Stimulated activated CD4-positive, alpha-beta T cell treated with anti-CD3 and anti-CD28 coated beads, Interleukin-4, amount 100 ng/mL, for 4 hours (primary cell): ENCODE data around the gene ADAMTSL1.

Experiments
- DNase-seq, 2 experiments: peaks; one replicate each; pipeline ENCODE4 v3.0.0-alpha.2; 2020

ADAMTSL1 gene

GRCh38 chr9:18786911-18787650, 313.1 kb downstream of the ADAMTSL1 start:
- no peak for DNase-seq

GRCh38 chr9:18788256-18788655, 314.3 kb downstream of the ADAMTSL1 start:
- no peak for DNase-seq

GRCh38 chr9:18791074-18791473, 317.1 kb downstream of the ADAMTSL1 start:
- DNase-seq = no peak

GRCh38 chr9:18793122-18793521, 319.2 kb downstream of the ADAMTSL1 start:
- DNase-seq = no peak

- no peak for DNase-seq
Observed at GRCh38 chr9:18795947-18796671, 322.2 kb downstream of the ADAMTSL1 start.

- no peak for DNase-seq
Observed at GRCh38 chr9:18796696-18797270, 322.8 kb downstream of the ADAMTSL1 start.

GRCh38 chr9:18798106-18798505, 324.2 kb downstream of the ADAMTSL1 start:
- no peak for DNase-seq

- DNase-seq = no peak
Observed at GRCh38 chr9:18798508-18799290, 324.7 kb downstream of the ADAMTSL1 start.

GRCh38 chr9:18799428-18799827, 325.5 kb downstream of the ADAMTSL1 start:
- no peak for DNase-seq

- DNase-seq = no peak
Observed at GRCh38 chr9:18800579-18800978, 326.6 kb downstream of the ADAMTSL1 start.

- DNase-seq = no peak
Observed at GRCh38 chr9:18805386-18805785, 331.4 kb downstream of the ADAMTSL1 start.

GRCh38 chr9:18806232-18807080, 332.5 kb downstream of the ADAMTSL1 start:
- DNase-seq = no peak

GRCh38 chr9:18810581-18810980, 336.6 kb downstream of the ADAMTSL1 start:
- no peak for DNase-seq

GRCh38 chr9:18811171-18811570, 337.2 kb downstream of the ADAMTSL1 start:
- DNase-seq = no peak

- no peak for DNase-seq
Observed at GRCh38 chr9:18819418-18819817, 345.5 kb downstream of the ADAMTSL1 start.

GRCh38 chr9:18820566-18821095, 346.7 kb downstream of the ADAMTSL1 start:
- DNase-seq = no peak

GRCh38 chr9:18821788-18822187, 347.8 kb downstream of the ADAMTSL1 start:
- no peak for DNase-seq

- DNase-seq = no peak
Observed at GRCh38 chr9:18822850-18823249, 348.9 kb downstream of the ADAMTSL1 start.

- no peak for DNase-seq
Observed at GRCh38 chr9:18824095-18824666, 350.2 kb downstream of the ADAMTSL1 start.

GRCh38 chr9:18825656-18826170, 351.8 kb downstream of the ADAMTSL1 start:
- no peak for DNase-seq

GRCh38 chr9:18826248-18826647, 352.3 kb downstream of the ADAMTSL1 start:
- DNase-seq = no peak
